GM10266 (cell line): ENCODE measurements around the gene TNIK.

Experiments used
- DNase-seq: peaks from one replicate; pipeline ENCODE4 v3.0.0; 2012; ENCODE audit errors: extremely low spot score
- CTCF ChIP-seq: IDR thresholded peaks from 2 replicates; pipeline ENCODE4 v1.5.1; 2012; ENCODE audit warnings: mild to moderate bottlenecking, low read depth; ENCODE audit not compliant: control insufficient read depth, insufficient read depth; ENCODE audit errors: missing control alignments

TNIK gene

GRCh38 chr3:171226794-171227193 is 233.4 kb downstream of the TNIK start:
- DNase-seq: no peak
- no peak for TF ChIP-seq CTCF

- TF ChIP-seq CTCF: no peak
- no peak for DNase-seq
Measured at GRCh38 chr3:171225708-171226107, 234.5 kb downstream of the TNIK start.

GRCh38 chr3:171225165-171225564 is 235.0 kb downstream of the TNIK start:
- TF ChIP-seq CTCF: no peak
- DNase-seq: no peak

GRCh38 chr3:171223396-171223795 is 236.8 kb downstream of the TNIK start:
- TF ChIP-seq CTCF: no peak
- DNase-seq: no peak

GRCh38 chr3:171222995-171223394 is 237.2 kb downstream of the TNIK start:
- TF ChIP-seq CTCF: no peak
- no peak for DNase-seq

- TF ChIP-seq CTCF: no peak
- no peak for DNase-seq
Measured at GRCh38 chr3:171221597-171221996, 238.6 kb downstream of the TNIK start.

- no peak for DNase-seq
- no peak for TF ChIP-seq CTCF
Measured at GRCh38 chr3:171221104-171221503, 239.1 kb downstream of the TNIK start.
